HEK293 (cell line): Measurements from ENCODE around the gene TESK2.
A peak's percentile ranks its signal among the peaks of the same experiment; 100 is the strongest.

Source experiments
- CTCF ChIA-PET: fragments of 350-600 bp; formaldehyde crosslinking; extraction: SDS; loops from one replicate; lab custom pipeline; 2021; ENCODE audit warnings: antibody characterized with exemption; lab: Yijun Ruan, JAX
- POLR2A ChIA-PET: fragments of 300-600 bp; formaldehyde crosslinking; extraction: SDS; loops from one replicate; lab custom pipeline; 2020; ENCODE audit warnings: antibody characterized with exemption, inconsistent platforms; lab: Yijun Ruan, JAX
- H3K27ac ChIP-seq: fragments of 200-500 bp; sonication (Bioruptor generic); 2 replicates; pipeline ENCODE4 v1.5.1; 2014; ENCODE audit warnings: low read depth, low read length, control low read depth, inconsistent platforms; ENCODE audit errors: extremely low read depth
- H3K36me3 ChIP-seq, 2 experiments: fragments of 200-500 bp in 1 of 2; sonication (Bioruptor generic) in 1 of 2; 1 replicate in 1 of 2; 2 replicates in 1 of 2; pipeline ENCODE4 v1.5.1; 2014 to 2017; ENCODE audit warnings: inconsistent platforms in 2 of 2, low read length in 2 of 2; ENCODE audit not compliant: control insufficient read depth in 2 of 2, insufficient read depth in 1 of 2
- H3K4me1 ChIP-seq: fragments of 200-500 bp; sonication (Bioruptor generic); 2 replicates; pipeline ENCODE4 v1.5.1; 2014; ENCODE audit warnings: mild to moderate bottlenecking, low read length, inconsistent platforms; ENCODE audit not compliant: control insufficient read depth, insufficient read depth
- H3K4me3 ChIP-seq: 2 replicates; pipeline ENCODE4 v1.5.1; 2011; ENCODE audit warnings: low read depth, mild to moderate bottlenecking, control low read depth, low read length, moderate library complexity
- H3K9me3 ChIP-seq: fragments of 200-500 bp; sonication (Bioruptor generic); 2 replicates; pipeline ENCODE4 v1.5.1; 2014; ENCODE audit warnings: low read depth, low read length, inconsistent platforms; ENCODE audit not compliant: control insufficient read depth, insufficient read depth
- HOXA7 ChIP-seq: sonication (generic); formaldehyde crosslinking; IDR thresholded peaks from 2 replicates; pipeline ENCODE4 v1.8.1; 2022; ENCODE audit warnings: missing genetic modification reagents, borderline replicate concordance
- SCRT1 ChIP-seq: fragments of 450-650 bp; formaldehyde crosslinking; IDR thresholded peaks from 2 replicates; pipeline ENCODE4 v1.5.1; 2016; ENCODE audit warnings: missing biosample characterization, missing genetic modification characterization, borderline replicate concordance
- ZFHX2 ChIP-seq: fragments of 450-650 bp; formaldehyde crosslinking; conservative IDR thresholded peaks from 2 replicates; pipeline ENCODE4 v1.5.1; 2016; ENCODE audit warnings: missing biosample characterization, missing genetic modification characterization
- ZFP41 ChIP-seq: fragments of 450-650 bp; formaldehyde crosslinking; IDR thresholded peaks from 2 replicates; pipeline ENCODE4 v1.5.1; 2016; ENCODE audit warnings: missing biosample characterization, missing genetic modification characterization, borderline replicate concordance
- ZNF121 ChIP-seq: fragments of 450-650 bp; formaldehyde crosslinking; IDR thresholded peaks from 2 replicates; pipeline ENCODE4 v1.5.1; 2016; ENCODE audit warnings: missing biosample characterization, missing genetic modification characterization
- ZNF138 ChIP-seq: fragments of 450-650 bp; formaldehyde crosslinking; IDR thresholded peaks from 2 replicates; pipeline ENCODE4 v1.5.1; 2016; ENCODE audit warnings: missing biosample characterization, missing genetic modification characterization, borderline replicate concordance
- ZNF155 ChIP-seq: fragments of 450-650 bp; formaldehyde crosslinking; IDR thresholded peaks from 2 replicates; pipeline ENCODE4 v1.5.1; 2016; ENCODE audit warnings: missing biosample characterization, missing genetic modification characterization
- ZNF16 ChIP-seq: fragments of 450-650 bp; formaldehyde crosslinking; IDR thresholded peaks from 2 replicates; pipeline ENCODE4 v1.5.1; 2016; ENCODE audit warnings: low read depth, missing biosample characterization, missing genetic modification characterization
- ZNF311 ChIP-seq: fragments of 450-650 bp; formaldehyde crosslinking; IDR thresholded peaks from 2 replicates; pipeline ENCODE4 v1.5.1; 2017; ENCODE audit warnings: missing biosample characterization, missing genetic modification characterization, borderline replicate concordance
- ZNF416 ChIP-seq: fragments of 450-650 bp; formaldehyde crosslinking; IDR thresholded peaks from 2 replicates; pipeline ENCODE4 v1.5.1; 2016; ENCODE audit warnings: missing biosample characterization, missing genetic modification characterization
- ZNF423 ChIP-seq: fragments of 450-650 bp; formaldehyde crosslinking; IDR thresholded peaks from 2 replicates; pipeline ENCODE4 v1.5.1; 2016; ENCODE audit warnings: missing biosample characterization, missing genetic modification characterization
- ZNF596 ChIP-seq: fragments of 450-650 bp; IDR thresholded peaks from 2 replicates; pipeline ENCODE4 v1.5.0; 2018; ENCODE audit warnings: missing biosample characterization, mild to moderate bottlenecking, missing genetic modification characterization, moderate library complexity
- ZNF621 ChIP-seq: fragments of 450-650 bp; formaldehyde crosslinking; IDR thresholded peaks from 2 replicates; pipeline ENCODE4 v1.5.1; 2017; ENCODE audit warnings: missing biosample characterization, missing genetic modification characterization
- ZNF623 ChIP-seq: fragments of 450-650 bp; formaldehyde crosslinking; IDR thresholded peaks from 2 replicates; pipeline ENCODE4 v1.5.1; 2016; ENCODE audit warnings: missing biosample characterization, missing genetic modification characterization
- TF ChIP-seq, protein P1 (sequence below): fragments of 450-650 bp; IDR thresholded peaks from 2 replicates; pipeline ENCODE4 v1.5.1; 2018; ENCODE audit warnings: missing biosample characterization, missing genetic modification characterization
- TF ChIP-seq, protein P2 (sequence below): fragments of 450-650 bp; formaldehyde crosslinking; IDR thresholded peaks from 2 replicates; pipeline ENCODE4 v1.5.1; 2016; ENCODE audit warnings: missing biosample characterization, missing genetic modification characterization, borderline replicate concordance
- TF ChIP-seq, protein P3 (sequence below): fragments of 450-650 bp; formaldehyde crosslinking; IDR thresholded peaks from 2 replicates; pipeline ENCODE4 v1.5.1; 2016; ENCODE audit warnings: missing biosample characterization, missing genetic modification characterization
- TF ChIP-seq, protein P4 (sequence below): fragments of 450-650 bp; formaldehyde crosslinking; IDR thresholded peaks from 2 replicates; pipeline ENCODE4 v1.5.0; 2017; ENCODE audit warnings: missing biosample characterization, missing genetic modification characterization, borderline replicate concordance
- TF ChIP-seq, protein P5 (sequence below): fragments of 450-650 bp; formaldehyde crosslinking; IDR thresholded peaks from 2 replicates; pipeline ENCODE4 v1.5.1; 2016; ENCODE audit warnings: missing biosample characterization, missing genetic modification characterization
- TF ChIP-seq, protein P6 (sequence below): fragments of 450-650 bp; formaldehyde crosslinking; IDR thresholded peaks from 2 replicates; pipeline ENCODE4 v1.5.1; 2017; ENCODE audit warnings: missing biosample characterization, missing genetic modification characterization

Gene TESK2

DNA sequence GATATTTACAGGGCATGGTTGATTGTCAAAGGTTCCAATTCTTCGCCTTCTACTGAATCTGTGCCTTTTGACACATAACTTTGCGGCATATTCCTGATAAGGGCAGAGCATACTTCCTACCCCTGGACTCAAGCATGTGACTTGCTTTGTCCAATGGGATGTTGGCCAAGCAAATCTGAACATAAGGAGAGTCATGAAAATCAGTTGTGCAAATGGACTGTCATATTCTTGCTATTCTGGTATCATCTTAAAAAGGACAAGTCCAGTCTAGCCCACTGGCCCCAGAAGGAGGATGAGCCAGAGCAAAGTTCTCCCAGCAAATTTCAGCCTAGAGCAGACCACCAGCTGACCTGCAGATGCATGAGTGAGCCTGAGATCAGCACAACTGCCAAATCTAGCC is 109.7 kb downstream of the TESK2 start:
- H3K9me3 ChIP-seq, result no peaks in the 10 kb centered on the region
- H3K36me3 ChIP-seq, result no peaks in the 10 kb centered on the region
- no peaks in the 10 kb centered on the region for H3K4me1 ChIP-seq
- H3K27ac ChIP-seq, result no peak overlapping the region
- ChIA-PET POLR2A (no interaction called here), CTCF (no interaction called here)
- no peak overlapping the region for H3K4me3 ChIP-seq
- no peak for TF ChIP-seq ZNF311 (tag by site-specific recombination)
- peak; percentile 14; the same call in 1 of the 2 replicates for TF ChIP-seq ZNF623 (tag by site-specific recombination)

DNA sequence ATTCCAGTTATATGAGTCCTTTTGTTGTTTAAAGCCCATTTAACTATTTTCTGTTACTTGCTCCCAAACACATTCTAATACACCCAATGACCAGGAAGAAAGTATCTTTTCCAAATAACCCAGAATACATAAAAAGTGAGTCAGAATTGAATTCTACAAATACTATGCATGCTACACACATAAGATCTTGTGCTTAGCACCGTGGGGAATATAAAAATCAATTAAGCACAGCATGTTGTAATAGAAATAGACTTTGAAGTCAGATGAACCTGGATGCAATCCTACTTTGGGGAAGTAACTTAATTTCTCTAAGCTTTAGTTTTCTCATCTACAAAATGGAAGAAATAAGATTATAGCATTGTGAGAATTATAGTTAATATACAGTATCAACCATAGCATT is 110.2 kb downstream of the TESK2 start:
- Histone ChIP-seq H3K27ac (no peak overlapping the region), H3K36me3 (no peaks in the 10 kb centered on the region), H3K9me3 (no peaks in the 10 kb centered on the region), H3K4me3 (no peak overlapping the region), H3K4me1 (peaks cover 2% of the 10 kb centered on the region; the same call in 1 of the 2 replicates)
- POLR2A ChIA-PET, result no interaction called here
- TF ChIP-seq ZNF138 (tag by site-specific recombination) (no peak), ZNF16 (tag by site-specific recombination) (no peak), ZNF416 (tag by site-specific recombination) (no peak), SCRT1 (tag by site-specific recombination) (no peak), ZNF155 (no peak), ZNF121 (tag by site-specific recombination) (no peak), ZNF423 (no peak), ZNF621 (tag by site-specific recombination) (no peak), ZNF596 (tag by site-specific recombination) (no peak), ZFP41 (tag by site-specific recombination) (no peak), ZFHX2 (tag by site-specific recombination) (no peak), HOXA7 (CRISPR knock-in tag) (no peak)
- TF ChIP-seq, protein P1, sequence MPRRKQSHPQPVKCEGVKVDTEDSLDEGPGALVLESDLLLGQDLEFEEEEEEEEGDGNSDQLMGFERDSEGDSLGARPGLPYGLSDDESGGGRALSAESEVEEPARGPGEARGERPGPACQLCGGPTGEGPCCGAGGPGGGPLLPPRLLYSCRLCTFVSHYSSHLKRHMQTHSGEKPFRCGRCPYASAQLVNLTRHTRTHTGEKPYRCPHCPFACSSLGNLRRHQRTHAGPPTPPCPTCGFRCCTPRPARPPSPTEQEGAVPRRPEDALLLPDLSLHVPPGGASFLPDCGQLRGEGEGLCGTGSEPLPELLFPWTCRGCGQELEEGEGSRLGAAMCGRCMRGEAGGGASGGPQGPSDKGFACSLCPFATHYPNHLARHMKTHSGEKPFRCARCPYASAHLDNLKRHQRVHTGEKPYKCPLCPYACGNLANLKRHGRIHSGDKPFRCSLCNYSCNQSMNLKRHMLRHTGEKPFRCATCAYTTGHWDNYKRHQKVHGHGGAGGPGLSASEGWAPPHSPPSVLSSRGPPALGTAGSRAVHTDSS (tag by site-specific recombination), result no peak
- TF ChIP-seq, protein P2, sequence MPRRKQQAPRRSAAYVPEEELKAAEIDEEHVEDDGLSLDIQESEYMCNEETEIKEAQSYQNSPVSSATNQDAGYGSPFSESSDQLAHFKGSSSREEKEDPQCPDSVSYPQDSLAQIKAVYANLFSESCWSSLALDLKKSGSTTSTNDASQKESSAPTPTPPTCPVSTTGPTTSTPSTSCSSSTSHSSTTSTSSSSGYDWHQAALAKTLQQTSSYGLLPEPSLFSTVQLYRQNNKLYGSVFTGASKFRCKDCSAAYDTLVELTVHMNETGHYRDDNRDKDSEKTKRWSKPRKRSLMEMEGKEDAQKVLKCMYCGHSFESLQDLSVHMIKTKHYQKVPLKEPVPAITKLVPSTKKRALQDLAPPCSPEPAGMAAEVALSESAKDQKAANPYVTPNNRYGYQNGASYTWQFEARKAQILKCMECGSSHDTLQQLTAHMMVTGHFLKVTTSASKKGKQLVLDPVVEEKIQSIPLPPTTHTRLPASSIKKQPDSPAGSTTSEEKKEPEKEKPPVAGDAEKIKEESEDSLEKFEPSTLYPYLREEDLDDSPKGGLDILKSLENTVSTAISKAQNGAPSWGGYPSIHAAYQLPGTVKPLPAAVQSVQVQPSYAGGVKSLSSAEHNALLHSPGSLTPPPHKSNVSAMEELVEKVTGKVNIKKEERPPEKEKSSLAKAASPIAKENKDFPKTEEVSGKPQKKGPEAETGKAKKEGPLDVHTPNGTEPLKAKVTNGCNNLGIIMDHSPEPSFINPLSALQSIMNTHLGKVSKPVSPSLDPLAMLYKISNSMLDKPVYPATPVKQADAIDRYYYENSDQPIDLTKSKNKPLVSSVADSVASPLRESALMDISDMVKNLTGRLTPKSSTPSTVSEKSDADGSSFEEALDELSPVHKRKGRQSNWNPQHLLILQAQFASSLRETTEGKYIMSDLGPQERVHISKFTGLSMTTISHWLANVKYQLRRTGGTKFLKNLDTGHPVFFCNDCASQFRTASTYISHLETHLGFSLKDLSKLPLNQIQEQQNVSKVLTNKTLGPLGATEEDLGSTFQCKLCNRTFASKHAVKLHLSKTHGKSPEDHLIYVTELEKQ (tag by site-specific recombination), result no peak
- TF ChIP-seq, protein P3, sequence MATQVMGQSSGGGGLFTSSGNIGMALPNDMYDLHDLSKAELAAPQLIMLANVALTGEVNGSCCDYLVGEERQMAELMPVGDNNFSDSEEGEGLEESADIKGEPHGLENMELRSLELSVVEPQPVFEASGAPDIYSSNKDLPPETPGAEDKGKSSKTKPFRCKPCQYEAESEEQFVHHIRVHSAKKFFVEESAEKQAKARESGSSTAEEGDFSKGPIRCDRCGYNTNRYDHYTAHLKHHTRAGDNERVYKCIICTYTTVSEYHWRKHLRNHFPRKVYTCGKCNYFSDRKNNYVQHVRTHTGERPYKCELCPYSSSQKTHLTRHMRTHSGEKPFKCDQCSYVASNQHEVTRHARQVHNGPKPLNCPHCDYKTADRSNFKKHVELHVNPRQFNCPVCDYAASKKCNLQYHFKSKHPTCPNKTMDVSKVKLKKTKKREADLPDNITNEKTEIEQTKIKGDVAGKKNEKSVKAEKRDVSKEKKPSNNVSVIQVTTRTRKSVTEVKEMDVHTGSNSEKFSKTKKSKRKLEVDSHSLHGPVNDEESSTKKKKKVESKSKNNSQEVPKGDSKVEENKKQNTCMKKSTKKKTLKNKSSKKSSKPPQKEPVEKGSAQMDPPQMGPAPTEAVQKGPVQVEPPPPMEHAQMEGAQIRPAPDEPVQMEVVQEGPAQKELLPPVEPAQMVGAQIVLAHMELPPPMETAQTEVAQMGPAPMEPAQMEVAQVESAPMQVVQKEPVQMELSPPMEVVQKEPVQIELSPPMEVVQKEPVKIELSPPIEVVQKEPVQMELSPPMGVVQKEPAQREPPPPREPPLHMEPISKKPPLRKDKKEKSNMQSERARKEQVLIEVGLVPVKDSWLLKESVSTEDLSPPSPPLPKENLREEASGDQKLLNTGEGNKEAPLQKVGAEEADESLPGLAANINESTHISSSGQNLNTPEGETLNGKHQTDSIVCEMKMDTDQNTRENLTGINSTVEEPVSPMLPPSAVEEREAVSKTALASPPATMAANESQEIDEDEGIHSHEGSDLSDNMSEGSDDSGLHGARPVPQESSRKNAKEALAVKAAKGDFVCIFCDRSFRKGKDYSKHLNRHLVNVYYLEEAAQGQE, result no peak
- TF ChIP-seq, protein P4, sequence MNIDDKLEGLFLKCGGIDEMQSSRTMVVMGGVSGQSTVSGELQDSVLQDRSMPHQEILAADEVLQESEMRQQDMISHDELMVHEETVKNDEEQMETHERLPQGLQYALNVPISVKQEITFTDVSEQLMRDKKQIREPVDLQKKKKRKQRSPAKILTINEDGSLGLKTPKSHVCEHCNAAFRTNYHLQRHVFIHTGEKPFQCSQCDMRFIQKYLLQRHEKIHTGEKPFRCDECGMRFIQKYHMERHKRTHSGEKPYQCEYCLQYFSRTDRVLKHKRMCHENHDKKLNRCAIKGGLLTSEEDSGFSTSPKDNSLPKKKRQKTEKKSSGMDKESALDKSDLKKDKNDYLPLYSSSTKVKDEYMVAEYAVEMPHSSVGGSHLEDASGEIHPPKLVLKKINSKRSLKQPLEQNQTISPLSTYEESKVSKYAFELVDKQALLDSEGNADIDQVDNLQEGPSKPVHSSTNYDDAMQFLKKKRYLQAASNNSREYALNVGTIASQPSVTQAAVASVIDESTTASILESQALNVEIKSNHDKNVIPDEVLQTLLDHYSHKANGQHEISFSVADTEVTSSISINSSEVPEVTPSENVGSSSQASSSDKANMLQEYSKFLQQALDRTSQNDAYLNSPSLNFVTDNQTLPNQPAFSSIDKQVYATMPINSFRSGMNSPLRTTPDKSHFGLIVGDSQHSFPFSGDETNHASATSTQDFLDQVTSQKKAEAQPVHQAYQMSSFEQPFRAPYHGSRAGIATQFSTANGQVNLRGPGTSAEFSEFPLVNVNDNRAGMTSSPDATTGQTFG (tag by site-specific recombination), result no peak
- TF ChIP-seq, protein P5, sequence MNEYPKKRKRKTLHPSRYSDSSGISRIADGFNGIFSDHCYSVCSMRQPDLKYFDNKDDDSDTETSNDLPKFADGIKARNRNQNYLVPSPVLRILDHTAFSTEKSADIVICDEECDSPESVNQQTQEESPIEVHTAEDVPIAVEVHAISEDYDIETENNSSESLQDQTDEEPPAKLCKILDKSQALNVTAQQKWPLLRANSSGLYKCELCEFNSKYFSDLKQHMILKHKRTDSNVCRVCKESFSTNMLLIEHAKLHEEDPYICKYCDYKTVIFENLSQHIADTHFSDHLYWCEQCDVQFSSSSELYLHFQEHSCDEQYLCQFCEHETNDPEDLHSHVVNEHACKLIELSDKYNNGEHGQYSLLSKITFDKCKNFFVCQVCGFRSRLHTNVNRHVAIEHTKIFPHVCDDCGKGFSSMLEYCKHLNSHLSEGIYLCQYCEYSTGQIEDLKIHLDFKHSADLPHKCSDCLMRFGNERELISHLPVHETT (tag by site-specific recombination), result no peak
- TF ChIP-seq, protein P6, sequence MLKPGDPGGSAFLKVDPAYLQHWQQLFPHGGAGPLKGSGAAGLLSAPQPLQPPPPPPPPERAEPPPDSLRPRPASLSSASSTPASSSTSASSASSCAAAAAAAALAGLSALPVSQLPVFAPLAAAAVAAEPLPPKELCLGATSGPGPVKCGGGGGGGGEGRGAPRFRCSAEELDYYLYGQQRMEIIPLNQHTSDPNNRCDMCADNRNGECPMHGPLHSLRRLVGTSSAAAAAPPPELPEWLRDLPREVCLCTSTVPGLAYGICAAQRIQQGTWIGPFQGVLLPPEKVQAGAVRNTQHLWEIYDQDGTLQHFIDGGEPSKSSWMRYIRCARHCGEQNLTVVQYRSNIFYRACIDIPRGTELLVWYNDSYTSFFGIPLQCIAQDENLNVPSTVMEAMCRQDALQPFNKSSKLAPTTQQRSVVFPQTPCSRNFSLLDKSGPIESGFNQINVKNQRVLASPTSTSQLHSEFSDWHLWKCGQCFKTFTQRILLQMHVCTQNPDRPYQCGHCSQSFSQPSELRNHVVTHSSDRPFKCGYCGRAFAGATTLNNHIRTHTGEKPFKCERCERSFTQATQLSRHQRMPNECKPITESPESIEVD (tag by site-specific recombination), result no peak
- CTCF ChIA-PET, result no interaction called here
